ENCODE data around the gene NUP42. TPM values are rescaled to one million over a fixed set of nuclear protein-coding genes. Genes with fewer than 3 reads are reported as not detected.

The NUP42 gene
- total and polyA plus RNA-seq, 2 of the 13 experiments (the other 11 are each of a cell fraction or from before 2014, with no cell fraction given): 32.0 to 51.5 TPM

- TF ChIP-seq, protein P1, sequence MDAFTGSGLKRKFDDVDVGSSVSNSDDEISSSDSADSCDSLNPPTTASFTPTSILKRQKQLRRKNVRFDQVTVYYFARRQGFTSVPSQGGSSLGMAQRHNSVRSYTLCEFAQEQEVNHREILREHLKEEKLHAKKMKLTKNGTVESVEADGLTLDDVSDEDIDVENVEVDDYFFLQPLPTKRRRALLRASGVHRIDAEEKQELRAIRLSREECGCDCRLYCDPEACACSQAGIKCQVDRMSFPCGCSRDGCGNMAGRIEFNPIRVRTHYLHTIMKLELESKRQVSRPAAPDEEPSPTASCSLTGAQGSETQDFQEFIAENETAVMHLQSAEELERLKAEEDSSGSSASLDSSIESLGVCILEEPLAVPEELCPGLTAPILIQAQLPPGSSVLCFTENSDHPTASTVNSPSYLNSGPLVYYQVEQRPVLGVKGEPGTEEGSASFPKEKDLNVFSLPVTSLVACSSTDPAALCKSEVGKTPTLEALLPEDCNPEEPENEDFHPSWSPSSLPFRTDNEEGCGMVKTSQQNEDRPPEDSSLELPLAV (CRISPR knock-in tag; conservative IDR thresholded peaks at IDR 0.05; ENCODE audit: low read depth): no peak
- TF ChIP-seq ZNF724P (CRISPR knock-in tag; IDR thresholded peaks at IDR 0.05; ENCODE audit: borderline replicate concordance) (no peak), U2AF1 (optimal IDR thresholded peaks at IDR 0.05; ENCODE audit: low read depth, low read length) (peak; percentile 25), ZFAT (CRISPR knock-in tag; conservative IDR thresholded peaks at IDR 0.05) (no peak; the same call in 1 of the 2 replicates), ZNF607 (CRISPR knock-in tag; IDR thresholded peaks at IDR 0.05; ENCODE audit: borderline replicate concordance) (peak; percentile 79; the same call in 1 of the 2 replicates), SRSF4 (IDR thresholded peaks at IDR 0.05; ENCODE audit: low read depth, low read length, poor library complexity, severe bottlenecking) (no peak), ZHX2 (IDR thresholded peaks at IDR 0.05; ENCODE audit: low read depth) (peak; percentile 89), ZHX2 (CRISPR knock-in tag; IDR thresholded peaks at IDR 0.05; ENCODE audit: borderline replicate concordance) (no peak), ZNF547 (CRISPR knock-in tag; IDR thresholded peaks at IDR 0.05) (0 out of 2 replicates have a peak, but pooled peaks have one; percentile 74), ZNF850 (CRISPR knock-in tag; conservative IDR thresholded peaks at IDR 0.05) (no peak), TCF12 (IDR thresholded peaks at IDR 0.05) (no peak), TCF12 (CRISPR knock-in tag; IDR thresholded peaks at IDR 0.05) (no peak), ZNF747 (CRISPR knock-in tag; IDR thresholded peaks at IDR 0.05; ENCODE audit: borderline replicate concordance) (peak; percentile 72; the same call in 1 of the 2 replicates), SOX5 (CRISPR knock-in tag; IDR thresholded peaks at IDR 0.05; ENCODE audit: borderline replicate concordance) (0 out of 2 replicates have a peak, but pooled peaks have one; percentile 18), PTBP1 (IDR thresholded peaks at IDR 0.05; ENCODE audit: low read depth, low read length, poor library complexity, severe bottlenecking) (peak; percentile 80), ZKSCAN5 (CRISPR knock-in tag; IDR thresholded peaks at IDR 0.05) (no peak), ZFP90 (CRISPR knock-in tag; IDR thresholded peaks at IDR 0.05; ENCODE audit: borderline replicate concordance) (no peak), DR1 (CRISPR knock-in tag; IDR thresholded peaks at IDR 0.05) (peak; percentile 75)
- TF ChIP-seq, protein P2, sequence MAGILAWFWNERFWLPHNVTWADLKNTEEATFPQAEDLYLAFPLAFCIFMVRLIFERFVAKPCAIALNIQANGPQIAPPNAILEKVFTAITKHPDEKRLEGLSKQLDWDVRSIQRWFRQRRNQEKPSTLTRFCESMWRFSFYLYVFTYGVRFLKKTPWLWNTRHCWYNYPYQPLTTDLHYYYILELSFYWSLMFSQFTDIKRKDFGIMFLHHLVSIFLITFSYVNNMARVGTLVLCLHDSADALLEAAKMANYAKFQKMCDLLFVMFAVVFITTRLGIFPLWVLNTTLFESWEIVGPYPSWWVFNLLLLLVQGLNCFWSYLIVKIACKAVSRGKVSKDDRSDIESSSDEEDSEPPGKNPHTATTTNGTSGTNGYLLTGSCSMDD (CRISPR knock-in tag; IDR thresholded peaks at IDR 0.05): no peak
- TF ChIP-seq, protein P3, sequence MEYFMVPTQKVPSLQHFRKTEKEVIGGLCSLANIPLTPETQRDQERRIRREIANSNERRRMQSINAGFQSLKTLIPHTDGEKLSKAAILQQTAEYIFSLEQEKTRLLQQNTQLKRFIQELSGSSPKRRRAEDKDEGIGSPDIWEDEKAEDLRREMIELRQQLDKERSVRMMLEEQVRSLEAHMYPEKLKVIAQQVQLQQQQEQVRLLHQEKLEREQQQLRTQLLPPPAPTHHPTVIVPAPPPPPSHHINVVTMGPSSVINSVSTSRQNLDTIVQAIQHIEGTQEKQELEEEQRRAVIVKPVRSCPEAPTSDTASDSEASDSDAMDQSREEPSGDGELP (IDR thresholded peaks at IDR 0.05; ENCODE audit: borderline replicate concordance, low read depth): peak; percentile 51; the same call in 1 of the 2 replicates
These were observed at the start of gene NUP42 (continued) for GRCh38 chr7:23181684-23182553.

Measured in HepG2 (cell line).